ENCODE results near the gene MFF.
A peak's percentile ranks its signal among the peaks of the same experiment; 100 is the strongest.

MFF gene, protein sequence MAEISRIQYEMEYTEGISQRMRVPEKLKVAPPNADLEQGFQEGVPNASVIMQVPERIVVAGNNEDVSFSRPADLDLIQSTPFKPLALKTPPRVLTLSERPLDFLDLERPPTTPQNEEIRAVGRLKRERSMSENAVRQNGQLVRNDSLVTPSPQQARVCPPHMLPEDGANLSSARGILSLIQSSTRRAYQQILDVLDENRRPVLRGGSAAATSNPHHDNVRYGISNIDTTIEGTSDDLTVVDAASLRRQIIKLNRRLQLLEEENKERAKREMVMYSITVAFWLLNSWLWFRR

DNA sequence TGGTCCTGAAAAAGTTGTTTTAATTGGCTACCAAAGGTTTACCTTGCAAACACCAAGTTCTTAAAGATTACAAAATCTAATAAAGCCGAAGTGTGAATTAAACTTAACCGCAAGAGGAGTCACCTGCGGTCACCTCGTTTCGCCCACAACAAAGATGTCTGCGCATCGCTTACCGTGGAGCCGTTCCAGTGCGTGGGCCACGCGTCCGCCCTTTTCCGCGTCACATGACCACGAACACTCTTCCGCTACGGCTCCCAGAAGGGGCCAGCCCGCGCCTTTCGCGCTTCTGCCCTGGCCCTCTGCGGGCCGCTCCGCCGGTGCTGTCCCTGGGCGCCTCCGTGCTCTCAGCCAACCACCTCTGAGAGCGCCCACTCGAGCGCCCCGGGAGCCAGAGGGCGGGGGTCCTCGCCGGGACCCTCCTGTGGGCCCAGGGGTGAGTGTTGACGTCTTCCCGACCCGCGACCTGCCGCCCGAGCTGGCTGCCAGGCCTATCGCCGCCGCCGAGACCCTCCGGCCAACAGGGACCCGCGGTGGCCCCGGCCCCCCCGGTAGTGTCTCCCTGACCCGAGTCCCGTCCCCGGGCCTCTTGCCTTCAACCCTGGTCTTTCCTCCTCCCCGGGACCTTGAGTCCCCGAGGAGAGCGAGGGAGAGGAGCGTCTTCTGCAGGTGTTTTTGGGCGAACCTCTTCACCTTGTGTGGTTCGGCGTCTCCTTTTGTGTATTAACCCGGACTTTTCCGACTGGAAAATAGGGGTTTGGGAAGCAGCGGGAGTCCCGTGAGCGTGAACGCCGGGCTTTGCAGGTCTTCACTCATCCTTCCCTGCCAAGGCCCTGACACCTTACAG lies at the start of gene MFF:
Gene MFF (plus strand): TSS at position 257 of the 844 bp plus-strand sequence. CDS start 5,415 bp downstream, outside the sequence.
- H3K4me1 ChIP-seq (ENCODE audit: low read length): peaks cover 9% of the 10 kb centered on the region
- H4K20me1 ChIP-seq (ENCODE audit: insufficient read depth, low read length): 0 out of 2 replicates have a peak, but pooled peaks cover 3% of the 10 kb centered on the region
- H3K36me3 ChIP-seq (replicated peaks; ENCODE audit: low read depth, low read length): peaks cover 3% of the 10 kb centered on the region
- H3K9ac ChIP-seq (ENCODE audit: low read length): peak within 1 kb of the TSS; percentile 94
- H2AFZ ChIP-seq (ENCODE audit: low read depth, low read length): peak within 1 kb of the TSS; percentile 99
- peak within 1 kb of the TSS; percentile 99 for H3K4me3 ChIP-seq (ENCODE audit: low read length)
- no peaks in the 10 kb centered on the region for H3K27me3 ChIP-seq (ENCODE audit: low read depth, low read length)
- no peaks in the 10 kb centered on the region for H3K9me3 ChIP-seq (ENCODE audit: insufficient read depth, low read length)
- peak; percentile 52 for TF ChIP-seq CTCF (IDR thresholded peaks at IDR 0.05; ENCODE audit: low read depth, low read length)
- TF ChIP-seq EZH2phosphoT487 (IDR thresholded peaks at IDR 0.05; ENCODE audit: low read depth): no peak
- peak within 1 kb of the TSS; percentile 60 for H3K27ac ChIP-seq (ENCODE audit: low read length)
- peaks cover 28% of the 10 kb centered on the region for H3K79me2 ChIP-seq (ENCODE audit: low read length)
- peak within 1 kb of the TSS; percentile 95 for H3K4me2 ChIP-seq (ENCODE audit: low read length)

DNA sequence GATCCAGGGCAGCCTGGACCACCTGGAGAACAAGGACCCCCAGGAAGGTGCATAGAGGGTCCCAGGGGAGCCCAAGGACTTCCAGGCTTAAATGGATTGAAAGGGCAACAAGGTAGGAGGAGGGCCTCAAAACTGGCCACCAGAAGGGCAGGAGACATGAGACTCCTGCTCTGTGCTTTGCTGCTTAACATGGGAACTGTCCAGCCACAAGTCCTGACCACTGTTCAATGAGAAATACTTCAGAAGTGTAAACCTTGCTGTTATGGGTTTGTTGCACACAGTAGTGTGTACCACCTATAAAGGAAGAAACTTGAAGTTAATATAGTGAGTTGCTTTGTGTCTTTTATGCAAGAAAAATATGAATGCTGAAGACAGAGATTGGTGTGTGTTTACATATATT lies 44.2 kb upstream of the MFF start:
- H3K4me2 ChIP-seq (ENCODE audit: low read length): no peak overlapping the region
- TF ChIP-seq CTCF (IDR thresholded peaks at IDR 0.05; ENCODE audit: low read depth, low read length) (no peak), EZH2phosphoT487 (IDR thresholded peaks at IDR 0.05; ENCODE audit: low read depth) (no peak)

GRCh38 chr2:227285741-227286236 lies 39.3 kb upstream of the MFF start:
- H3K9me3 ChIP-seq (ENCODE audit: insufficient read depth, low read length): no peaks in the 10 kb centered on the region
- no peaks in the 10 kb centered on the region for H4K20me1 ChIP-seq (ENCODE audit: insufficient read depth, low read length)
- no peak overlapping the region for H3K4me2 ChIP-seq (ENCODE audit: low read length)
- H3K36me3 ChIP-seq (replicated peaks; ENCODE audit: low read depth, low read length): no peaks in the 10 kb centered on the region
- no peak for TF ChIP-seq CTCF (IDR thresholded peaks at IDR 0.05; ENCODE audit: low read depth, low read length)
- no peak for TF ChIP-seq EZH2phosphoT487 (IDR thresholded peaks at IDR 0.05; ENCODE audit: low read depth)
- H3K27me3 ChIP-seq (ENCODE audit: low read depth, low read length): no peaks in the 10 kb centered on the region
- H3K27ac ChIP-seq (ENCODE audit: low read length): no peak overlapping the region
- H3K4me3 ChIP-seq (ENCODE audit: low read length): no peak overlapping the region
- H2AFZ ChIP-seq (ENCODE audit: low read depth, low read length): no peak overlapping the region
- H3K4me1 ChIP-seq (ENCODE audit: low read length): no peaks in the 10 kb centered on the region
- H3K79me2 ChIP-seq (ENCODE audit: low read length): no peaks in the 10 kb centered on the region
- no peak overlapping the region for H3K9ac ChIP-seq (ENCODE audit: low read length)

More for the DNA sequence above, 44.2 kb upstream of the MFF start:
- Histone ChIP-seq H2AFZ (ENCODE audit: low read depth, low read length) (no peak overlapping the region), H3K9me3 (ENCODE audit: insufficient read depth, low read length) (no peaks in the 10 kb centered on the region), H3K4me3 (ENCODE audit: low read length) (no peak overlapping the region), H3K27me3 (ENCODE audit: low read depth, low read length) (no peaks in the 10 kb centered on the region), H3K36me3 (replicated peaks; ENCODE audit: low read depth, low read length) (no peaks in the 10 kb centered on the region), H3K9ac (ENCODE audit: low read length) (no peak overlapping the region), H3K27ac (ENCODE audit: low read length) (no peak overlapping the region), H3K79me2 (ENCODE audit: low read length) (no peaks in the 10 kb centered on the region), H3K4me1 (ENCODE audit: low read length) (no peaks in the 10 kb centered on the region), H4K20me1 (ENCODE audit: insufficient read depth, low read length) (no peaks in the 10 kb centered on the region)

GRCh38 chr2:227287771-227288170 lies 37.3 kb upstream of the MFF start:
- no peaks in the 10 kb centered on the region for H3K27me3 ChIP-seq (ENCODE audit: low read depth, low read length)
- H3K36me3 ChIP-seq (replicated peaks; ENCODE audit: low read depth, low read length): no peaks in the 10 kb centered on the region
- no peak for TF ChIP-seq EZH2phosphoT487 (IDR thresholded peaks at IDR 0.05; ENCODE audit: low read depth)
- TF ChIP-seq CTCF (IDR thresholded peaks at IDR 0.05; ENCODE audit: low read depth, low read length): no peak
- no peaks in the 10 kb centered on the region for H3K9me3 ChIP-seq (ENCODE audit: insufficient read depth, low read length)
- no peak overlapping the region for H3K27ac ChIP-seq (ENCODE audit: low read length)
- H3K4me3 ChIP-seq (ENCODE audit: low read length): no peak overlapping the region
- no peak overlapping the region for H2AFZ ChIP-seq (ENCODE audit: low read depth, low read length)
- no peaks in the 10 kb centered on the region for H3K79me2 ChIP-seq (ENCODE audit: low read length)
- no peaks in the 10 kb centered on the region for H4K20me1 ChIP-seq (ENCODE audit: insufficient read depth, low read length)
- no peaks in the 10 kb centered on the region for H3K4me1 ChIP-seq (ENCODE audit: low read length)
- no peak overlapping the region for H3K9ac ChIP-seq (ENCODE audit: low read length)
- H3K4me2 ChIP-seq (ENCODE audit: low read length): no peak overlapping the region

Data from OCI-LY3 (cell line).